Stimulated activated CD8-positive, alpha-beta memory T cell treated with anti-CD3 and anti-CD28 coated beads, Interleukin-4, amount 100 ng/mL, for 48 hours (primary cell): ENCODE results near the gene SLC45A2.
A peak's percentile ranks its signal among the peaks of the same experiment; 100 is the strongest.
"Not testable (repeated sequence)": the region's sequence is repeated elsewhere in the genome, so short reads cannot be mapped to it uniquely, and the experiment has no call there.

Experiments used
- DNase-seq: peaks from one replicate; pipeline ENCODE4 v3.0.0-alpha.2; 2020

The SLC45A2 gene, protein sequence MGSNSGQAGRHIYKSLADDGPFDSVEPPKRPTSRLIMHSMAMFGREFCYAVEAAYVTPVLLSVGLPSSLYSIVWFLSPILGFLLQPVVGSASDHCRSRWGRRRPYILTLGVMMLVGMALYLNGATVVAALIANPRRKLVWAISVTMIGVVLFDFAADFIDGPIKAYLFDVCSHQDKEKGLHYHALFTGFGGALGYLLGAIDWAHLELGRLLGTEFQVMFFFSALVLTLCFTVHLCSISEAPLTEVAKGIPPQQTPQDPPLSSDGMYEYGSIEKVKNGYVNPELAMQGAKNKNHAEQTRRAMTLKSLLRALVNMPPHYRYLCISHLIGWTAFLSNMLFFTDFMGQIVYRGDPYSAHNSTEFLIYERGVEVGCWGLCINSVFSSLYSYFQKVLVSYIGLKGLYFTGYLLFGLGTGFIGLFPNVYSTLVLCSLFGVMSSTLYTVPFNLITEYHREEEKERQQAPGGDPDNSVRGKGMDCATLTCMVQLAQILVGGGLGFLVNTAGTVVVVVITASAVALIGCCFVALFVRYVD

DNA sequence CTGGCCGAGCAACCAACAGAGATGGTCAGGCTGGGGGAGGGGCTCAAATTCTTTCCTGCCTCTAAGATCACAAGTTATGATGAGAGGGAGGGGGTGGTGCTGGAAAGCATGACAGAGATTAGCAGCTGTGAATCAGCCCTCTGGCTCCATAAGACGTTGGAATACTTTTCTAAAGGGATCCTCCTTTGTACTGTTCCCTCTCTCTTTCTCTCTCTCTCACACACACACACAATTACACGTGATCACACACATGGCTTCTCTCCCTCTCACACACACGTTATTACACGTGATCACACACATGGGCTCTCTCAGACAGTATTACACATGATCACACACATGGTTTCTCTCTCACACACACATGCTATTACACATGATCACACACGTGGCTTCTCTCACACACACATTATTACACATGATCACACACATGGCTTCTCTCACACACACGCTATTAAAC lies at the start of gene SLC45A2:
SLC45A2 (minus strand) TSS at position 23 of the 454 bp plus-strand sequence. CDS start 110 bp downstream, outside the sequence.
- no peak for DNase-seq

DNA sequence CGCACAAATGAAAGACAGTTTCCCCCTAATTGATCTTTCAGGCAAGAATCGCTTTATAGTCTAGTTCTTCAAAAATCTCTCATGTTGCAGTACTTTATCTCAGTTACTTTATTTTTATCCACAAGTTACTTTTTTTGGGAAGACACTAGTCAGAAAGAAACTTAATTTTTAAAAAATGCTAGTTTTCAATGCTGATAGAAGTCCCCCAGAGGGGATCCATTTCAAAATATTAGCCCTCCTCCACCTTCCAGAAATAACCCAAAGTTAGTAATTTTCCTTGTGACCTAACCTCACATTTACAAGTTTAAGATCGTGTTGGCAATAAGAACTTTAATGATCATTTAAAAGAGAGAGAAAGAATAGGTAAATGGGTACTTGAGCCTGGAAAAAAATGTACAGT lies 47.5 kb upstream of the SLC45A2 start:
- DNase-seq: no peak

DNA sequence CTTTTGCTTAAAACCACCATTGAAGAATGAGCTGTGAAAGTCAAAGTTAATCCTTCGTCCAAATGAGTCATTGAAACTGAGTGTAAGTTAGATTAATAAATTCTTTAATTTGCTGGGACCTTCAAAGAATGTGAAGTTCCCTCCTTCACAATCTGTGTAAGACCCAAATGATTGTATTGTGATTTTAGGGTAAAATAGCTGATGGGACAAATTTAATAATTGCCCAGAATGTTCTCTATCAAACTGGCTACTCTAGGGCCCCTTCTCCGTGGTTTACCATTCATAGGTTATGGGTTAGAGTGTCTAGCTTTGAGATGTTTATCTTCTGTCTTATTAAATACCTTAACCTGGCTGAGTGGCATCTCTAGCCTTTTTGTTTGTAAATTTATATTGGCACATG lies 46.6 kb upstream of the SLC45A2 start:
- no peak for DNase-seq

DNA sequence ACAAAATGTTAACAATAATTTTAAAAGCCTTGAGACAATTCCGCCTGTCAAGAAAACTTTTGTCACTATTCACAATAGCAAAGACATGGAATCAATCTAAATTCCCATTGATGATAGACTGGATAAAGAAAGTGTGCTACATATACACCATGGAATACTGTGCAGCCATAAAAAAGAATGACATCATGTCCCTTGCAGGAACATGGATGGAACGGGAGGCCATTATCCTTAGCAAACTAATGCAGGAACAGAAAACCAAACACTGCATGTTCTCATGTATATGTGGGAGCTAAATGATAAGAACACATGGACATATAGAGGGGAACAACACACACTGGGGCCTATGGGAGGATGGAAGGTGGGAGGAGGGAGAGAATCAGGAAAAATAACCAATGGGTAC lies 46.1 kb upstream of the SLC45A2 start:
- not testable (repeated sequence) for DNase-seq

DNA sequence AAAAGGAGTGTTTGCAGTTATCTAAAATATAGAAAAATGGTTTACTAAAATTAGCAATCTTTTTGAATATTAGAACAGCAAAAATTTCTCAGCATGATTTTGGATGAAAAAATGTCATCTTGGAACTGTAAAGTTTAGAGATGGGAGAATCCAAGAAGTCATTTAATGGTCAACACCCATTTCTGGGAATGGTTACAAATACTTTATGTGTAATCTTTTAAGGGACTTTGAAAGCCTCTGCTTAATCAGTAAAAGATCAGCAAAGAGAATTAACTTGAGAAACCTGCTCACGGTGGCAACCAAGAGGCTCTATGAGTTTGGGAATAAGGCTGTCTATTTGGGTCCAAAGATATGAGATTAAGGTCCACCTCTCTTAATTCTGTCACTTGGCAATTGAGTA lies 45.6 kb upstream of the SLC45A2 start:
- no peak for DNase-seq

DNA sequence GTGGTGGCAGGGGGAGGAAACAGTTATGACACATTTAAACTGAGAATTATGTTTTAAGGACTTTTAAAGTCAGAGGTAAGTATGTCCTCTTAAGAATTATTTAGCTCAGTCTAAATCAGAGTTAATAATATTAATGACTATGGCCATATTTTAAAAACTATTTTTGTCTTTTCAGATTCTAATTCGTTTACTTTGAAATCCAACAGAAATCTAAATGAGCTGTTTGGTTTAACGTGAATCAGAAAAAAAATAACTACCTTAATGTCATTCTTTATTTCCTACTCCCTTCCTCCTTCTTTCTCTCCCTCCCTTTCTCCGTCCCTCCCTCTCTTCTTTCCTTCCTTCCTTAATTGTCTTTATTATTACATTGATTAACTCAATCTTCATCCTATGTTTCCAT lies 43.9 kb upstream of the SLC45A2 start:
- DNase-seq: no peak

DNA sequence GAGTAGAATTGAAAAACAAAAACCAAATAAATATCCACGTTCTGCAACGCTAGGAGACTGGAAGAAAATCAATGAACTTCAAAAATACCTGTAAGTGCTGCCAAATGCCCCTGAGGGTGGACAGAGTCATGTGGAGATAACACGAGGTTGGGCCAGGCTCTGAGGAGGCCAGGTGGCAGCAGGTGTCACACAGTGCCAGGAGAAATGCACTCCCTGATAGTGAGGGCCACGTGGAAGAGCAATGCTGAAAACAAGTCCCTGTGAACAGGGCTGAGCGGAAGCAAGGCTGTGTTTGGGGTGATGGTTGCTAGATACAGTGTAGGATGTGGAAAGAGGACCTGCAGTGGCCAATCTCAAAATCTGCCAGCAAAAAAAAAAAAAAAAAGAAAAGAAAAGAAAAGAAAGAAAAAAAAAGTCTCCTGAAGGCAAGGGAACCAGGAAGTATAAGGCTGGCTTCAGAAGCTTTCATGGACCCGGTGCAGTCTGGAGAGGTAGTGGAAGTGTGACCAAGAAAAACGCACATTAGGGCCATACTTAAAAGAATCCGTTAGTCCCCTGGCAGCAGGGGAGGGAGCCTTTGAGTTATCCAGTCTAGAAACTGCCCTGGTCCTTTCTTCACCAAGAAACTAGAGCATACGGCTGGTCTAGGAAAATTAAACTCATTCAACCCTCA lies 41.7 kb upstream of the SLC45A2 start:
- no peak for DNase-seq

DNA sequence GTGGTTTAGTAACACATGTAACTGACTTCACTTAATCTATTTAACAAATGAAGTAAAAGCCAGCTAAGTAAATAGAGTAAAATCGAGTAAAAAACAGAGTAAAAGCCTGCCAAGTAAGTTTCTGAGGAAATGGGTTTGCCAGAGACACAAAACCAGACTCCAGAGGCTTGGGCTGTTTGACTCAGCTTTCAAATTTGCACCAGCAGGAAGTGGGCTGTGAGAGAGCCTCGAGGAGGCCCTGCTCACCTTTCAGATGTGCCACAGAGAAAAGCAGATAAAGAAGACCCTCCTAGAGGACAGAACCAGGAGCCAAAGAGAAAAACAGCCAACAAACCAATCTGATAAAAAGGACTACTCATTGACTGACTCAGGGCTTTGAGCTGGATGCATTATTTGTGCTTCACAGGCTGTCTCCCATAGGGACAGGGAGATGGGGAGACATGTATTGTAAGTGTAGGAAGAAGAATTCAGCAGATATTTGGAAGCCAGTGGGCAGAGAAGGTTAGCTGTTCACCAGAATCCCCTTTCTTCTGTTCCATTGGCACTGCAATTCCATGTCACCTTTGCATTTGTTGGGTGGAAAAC lies 37.7 kb upstream of the SLC45A2 start:
- peak; percentile 68 for DNase-seq

DNA sequence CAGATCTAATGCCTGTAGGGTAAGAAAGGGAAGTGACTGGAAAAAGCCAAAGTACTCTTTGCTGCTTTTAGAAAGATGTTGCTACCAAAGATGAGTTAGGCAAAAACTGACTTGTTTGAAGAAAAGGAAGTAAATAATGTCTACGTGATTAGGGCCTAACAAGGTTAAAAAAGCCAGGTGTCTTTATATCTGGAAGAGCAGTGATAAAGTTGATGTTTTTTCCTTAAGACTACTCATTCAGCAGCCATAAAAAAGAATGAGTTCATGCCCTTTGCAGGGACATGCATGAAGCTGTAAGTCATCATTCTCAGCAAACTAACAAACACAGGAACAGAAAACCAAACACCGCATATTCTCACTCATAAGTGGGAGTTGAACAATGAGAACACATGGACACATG lies 36.8 kb upstream of the SLC45A2 start:
- DNase-seq: no peak

DNA sequence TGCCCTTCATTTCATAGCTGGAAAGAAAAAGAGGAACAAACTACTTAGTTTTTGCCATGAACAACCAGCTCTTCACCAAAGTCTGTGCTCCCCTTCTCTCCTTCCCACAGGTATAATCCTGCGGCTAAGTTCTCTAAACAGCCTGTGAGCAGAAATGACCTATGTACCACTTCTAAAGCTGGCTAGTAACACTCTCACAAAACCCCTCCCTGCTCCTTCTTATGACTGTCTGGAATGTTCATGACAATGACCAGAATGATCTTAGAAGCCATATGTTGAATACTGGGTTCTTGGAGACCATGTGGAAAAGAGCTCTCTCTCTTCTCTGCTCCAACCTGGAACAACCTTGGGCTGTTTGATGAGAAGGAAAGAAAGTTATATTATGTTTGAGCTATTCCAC lies 36.2 kb upstream of the SLC45A2 start:
- no peak for DNase-seq

DNA sequence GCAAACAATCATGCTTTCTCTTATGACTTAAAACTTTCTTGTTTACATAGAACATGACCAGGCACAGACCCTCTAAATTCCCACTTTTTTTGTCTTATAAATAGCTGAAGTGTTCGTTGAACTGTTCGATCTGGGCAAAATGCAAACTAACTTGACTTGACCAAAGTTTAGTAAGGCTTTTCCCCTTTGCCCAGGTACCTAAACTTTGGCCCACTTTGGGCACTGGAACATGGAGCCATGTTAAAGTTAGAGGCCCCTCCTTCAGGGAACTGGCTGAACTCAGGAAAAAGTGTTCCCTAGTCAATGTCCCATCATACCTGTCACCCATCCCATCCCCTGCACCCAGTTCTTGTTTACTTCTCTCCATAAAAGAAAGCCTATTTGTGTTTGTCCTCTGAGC lies 32.8 kb upstream of the SLC45A2 start:
- no peak for DNase-seq

DNA sequence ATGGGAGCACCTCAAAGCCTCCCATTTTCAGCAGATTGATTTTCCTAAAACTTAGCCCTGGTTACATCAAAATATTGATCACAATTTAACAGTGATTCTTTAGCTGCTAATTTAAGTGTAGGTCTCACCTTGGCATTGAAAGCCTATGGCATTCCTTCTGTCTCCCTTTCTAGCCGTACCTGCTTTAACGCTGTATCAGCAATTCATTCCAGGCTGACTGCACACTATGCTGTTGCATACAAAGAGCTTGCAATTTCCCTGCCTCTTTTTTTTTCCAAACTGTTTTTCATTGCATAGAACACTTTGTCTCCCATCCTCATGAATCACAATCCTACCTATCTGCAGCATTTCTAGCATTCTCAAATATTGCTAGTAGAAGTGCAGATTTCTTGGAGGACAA lies 32.3 kb upstream of the SLC45A2 start:
- DNase-seq: no peak

DNA sequence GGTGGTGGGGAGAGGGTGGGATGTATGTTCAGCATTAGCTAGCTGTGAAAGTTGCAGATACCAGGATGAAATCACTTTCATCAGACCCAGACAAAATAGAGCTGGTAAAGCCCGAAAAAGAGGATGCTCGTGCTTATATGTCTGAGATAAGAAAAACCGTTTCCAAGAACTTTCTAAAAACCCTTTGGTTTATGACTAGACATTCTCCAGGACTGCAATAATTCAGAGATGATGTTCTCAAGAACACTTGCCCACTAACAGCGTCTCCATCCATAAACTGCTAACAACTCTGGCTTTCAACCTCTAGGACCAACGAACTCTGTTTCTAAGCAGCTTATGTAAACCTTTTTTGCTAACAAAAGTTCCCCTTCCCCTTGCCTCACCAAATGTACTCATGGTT lies 31.7 kb upstream of the SLC45A2 start:
- DNase-seq: no peak

DNA sequence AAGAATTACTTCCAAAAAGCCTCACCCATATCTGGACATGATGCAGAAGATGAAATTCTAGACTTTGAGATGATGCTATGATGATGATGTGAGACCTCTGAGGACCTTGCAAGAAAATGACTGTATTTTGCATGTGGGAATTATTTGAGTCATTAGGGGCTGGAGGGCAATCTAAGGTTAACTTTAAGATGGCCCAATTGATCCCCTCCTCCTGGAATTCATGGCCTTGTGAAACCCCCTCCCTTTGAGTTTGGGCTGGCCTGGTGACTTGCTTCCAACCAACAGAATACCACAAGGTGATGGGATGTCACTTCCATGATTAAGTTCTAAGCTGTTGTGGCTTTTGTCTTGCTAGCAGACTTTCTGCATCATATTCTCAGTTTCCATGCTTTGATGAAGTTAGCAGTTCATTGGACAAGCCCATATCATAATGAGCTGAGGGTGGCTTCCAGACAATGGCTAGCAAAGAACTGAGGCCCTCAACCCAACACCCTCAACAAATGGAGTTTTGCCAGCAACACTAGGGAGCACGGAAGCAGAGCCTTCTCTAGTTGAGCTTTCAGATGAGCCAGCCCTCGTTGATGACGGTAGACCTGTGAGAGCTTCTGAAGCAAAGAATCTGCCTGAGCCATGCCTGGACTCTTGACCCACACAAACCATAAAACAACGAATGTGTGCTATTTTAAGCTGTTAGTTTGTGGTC lies 30.8 kb upstream of the SLC45A2 start:
- DNase-seq: peak; percentile 57

DNA sequence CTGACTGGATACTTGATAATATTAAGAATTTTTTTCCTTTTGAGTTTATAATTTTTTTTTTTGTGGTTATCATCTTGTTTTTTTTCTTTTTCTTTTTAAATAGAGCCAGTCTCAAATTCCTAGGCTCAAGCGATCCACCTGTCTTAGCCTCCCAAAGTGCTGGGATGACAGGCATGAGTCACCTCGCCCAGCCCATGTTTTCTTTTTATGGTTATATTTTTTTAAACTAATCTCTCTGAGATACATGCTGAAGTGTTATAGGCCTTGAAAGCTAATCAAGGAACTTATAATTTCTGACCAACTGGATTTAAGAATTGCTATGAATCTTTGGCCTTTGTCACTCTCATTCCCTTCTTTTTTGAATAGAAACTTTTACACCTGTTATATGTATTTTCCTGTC lies 30.1 kb upstream of the SLC45A2 start:
- no peak for DNase-seq

DNA sequence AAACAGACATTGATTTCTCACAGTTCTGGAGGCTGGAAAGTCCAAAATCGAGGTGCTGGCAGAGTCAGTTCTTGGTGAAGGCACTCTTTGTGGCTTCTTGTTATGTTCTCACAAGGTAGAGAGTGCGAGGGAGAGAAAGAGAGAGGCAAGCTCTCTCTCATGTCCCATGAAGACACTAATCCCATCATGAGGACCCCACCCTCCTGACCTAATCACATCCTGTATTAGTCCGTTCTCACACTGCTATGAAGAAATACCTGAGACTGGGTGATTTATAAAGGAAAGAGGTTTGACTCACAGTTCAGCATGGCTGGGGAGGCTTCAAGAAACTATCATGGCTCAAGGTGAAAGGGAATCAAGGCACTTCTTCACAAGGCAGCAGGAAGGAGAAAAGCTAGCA lies 29.1 kb upstream of the SLC45A2 start:
- DNase-seq: no peak

DNA sequence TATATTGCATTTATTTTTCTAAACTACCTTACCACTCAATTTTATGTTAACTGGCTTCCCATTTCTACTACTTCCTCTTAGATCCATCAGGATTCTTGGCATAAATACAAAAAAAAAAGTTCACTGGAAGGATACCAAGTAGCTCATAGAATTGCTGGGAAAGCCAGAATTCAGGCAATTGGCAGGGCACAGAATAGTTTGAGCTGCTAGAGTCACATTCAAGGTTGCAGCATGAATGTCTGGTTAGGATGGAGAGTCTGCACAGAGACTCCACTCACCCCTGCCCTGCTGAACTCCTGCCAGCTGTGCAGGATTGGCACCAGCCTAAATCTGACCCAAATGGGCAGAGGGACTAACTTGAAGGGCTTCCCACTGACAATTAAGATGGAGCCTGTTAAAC lies 28.3 kb upstream of the SLC45A2 start:
- no peak for DNase-seq

DNA sequence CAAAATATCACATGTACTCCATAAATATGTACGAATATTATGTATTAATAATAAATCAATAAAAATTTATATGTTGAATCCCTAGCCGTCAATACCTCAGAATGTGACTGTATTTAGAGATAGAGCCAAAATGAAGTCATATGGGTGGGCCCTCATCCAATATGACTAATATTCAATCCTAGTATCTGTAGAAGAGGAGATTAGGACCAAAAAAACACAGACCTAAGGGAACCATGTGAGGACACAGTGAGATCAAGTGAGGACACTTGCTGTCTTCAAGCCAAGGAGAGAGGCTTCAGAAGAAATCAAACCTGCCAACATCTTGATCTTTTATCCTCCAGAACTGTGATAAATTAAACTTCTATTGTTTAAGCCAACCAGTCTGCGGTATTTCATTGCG lies 27.0 kb upstream of the SLC45A2 start:
- no peak for DNase-seq

DNA sequence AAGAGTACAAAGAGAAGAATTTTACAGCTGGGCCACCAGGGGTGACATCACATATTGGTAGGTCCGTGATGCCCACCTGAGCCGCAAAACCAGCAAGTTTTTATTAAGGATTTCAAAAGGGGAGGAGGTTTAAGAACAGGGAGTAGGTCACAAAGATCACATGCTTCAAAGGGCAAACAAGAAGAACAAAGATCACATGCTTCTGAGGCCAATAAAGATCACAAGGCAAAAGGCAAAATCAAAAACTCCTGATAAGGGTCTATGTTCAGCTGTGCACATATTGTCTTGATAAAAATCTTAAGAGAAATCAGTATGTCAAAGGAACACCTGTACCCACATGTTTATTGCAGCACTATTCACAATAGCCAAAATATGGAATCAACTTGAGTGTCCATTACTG lies 25.7 kb upstream of the SLC45A2 start:
- not testable (repeated sequence) for DNase-seq

DNA sequence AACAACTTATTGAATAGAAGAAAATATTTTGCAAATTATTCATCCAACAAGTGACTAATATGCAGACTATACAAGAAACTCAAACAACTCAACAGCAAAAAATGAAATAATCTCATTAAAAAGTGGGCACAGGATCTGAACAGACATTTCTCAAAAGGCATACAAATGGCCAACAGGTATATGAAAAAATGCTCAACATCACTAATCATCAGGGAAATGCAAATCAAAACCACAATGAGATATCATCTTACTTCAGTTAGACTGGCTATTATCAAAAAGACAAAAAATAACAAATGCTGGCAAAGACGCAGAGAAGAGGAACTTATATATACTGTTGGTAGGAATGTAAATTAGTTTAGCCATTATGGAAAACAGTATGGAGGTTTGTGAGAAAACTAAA lies 25.1 kb upstream of the SLC45A2 start:
- no peak for DNase-seq

DNA sequence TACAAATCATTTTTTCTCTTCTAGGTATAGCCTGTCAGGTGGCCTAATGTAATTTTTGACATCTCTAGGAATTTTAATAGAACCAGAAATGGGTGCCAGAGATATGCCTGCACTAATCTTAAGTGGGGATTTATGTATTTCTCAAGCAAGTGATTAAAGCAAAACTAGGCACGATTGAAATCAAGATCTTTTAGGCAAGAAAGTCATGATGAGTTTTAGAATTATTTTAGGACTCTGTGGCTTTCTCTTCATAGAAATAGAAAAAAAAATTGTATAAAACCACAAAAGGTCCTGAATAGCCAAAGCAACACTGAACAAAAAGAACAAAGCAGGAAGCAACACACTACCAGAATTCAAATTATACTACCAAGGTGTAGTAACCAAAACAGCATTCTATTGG lies 24.3 kb upstream of the SLC45A2 start:
- no peak for DNase-seq

DNA sequence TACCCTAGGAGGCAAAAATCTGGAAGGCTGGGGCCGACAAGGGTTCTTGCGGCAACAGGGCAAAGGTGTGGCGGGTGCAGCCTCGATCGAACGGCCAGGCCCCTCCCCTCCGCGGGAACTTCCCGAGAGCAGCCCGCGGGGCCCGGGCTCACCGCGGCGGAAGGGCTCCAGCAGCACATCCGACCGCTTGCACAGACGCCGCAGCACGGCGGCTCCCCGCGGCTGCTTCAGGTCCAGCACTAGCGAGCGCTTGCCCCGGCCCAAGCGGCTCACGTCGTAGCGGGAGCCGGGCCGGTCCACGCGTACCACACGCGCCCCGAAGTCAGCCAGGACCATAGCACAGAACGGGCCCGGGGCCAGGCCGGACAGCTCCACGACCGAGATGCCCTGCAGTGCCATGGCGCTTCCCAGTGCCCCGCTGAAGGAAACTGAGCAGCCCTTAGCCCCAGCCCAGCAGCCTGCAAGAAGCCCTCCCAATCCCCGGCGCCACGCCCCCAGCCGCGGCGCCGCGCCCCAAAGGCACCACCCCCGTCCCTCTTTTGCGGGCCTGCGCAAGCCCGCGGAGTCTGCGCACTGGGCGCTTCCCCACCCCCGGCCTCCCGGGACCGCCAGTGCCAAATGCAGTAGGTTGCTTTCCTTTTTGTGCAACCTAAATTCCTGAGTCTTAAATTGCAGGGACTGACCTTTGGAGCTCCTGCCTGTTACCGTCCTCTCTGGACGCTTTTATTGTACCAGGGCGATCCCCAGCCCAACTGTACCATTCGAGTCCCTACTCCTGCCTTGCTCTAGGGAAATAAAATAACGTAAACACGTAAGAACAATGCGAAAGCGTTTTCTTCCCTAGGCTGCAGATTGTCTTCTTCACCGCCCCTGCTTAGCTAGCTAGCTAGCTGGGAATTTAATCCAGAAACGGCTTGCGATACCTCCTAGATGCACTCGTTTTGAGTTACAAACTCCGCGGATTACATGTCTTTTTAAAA lies 23.4 kb upstream of the SLC45A2 start, which contains the start of gene AMACR:
AMACR (minus strand) TSS at position 430 of the 980 bp plus-strand sequence; CDS start at position 399, 31 bp downstream.
- DNase-seq: peak; percentile 92
